NCI-H1048 (cell line): ENCODE data around the gene ATRIP.

Source experiments
- DNase-seq: peaks from one replicate; lab custom pipeline; 2025; lab: John Stamatoyannopoulos, UW

ATRIP gene

DNA sequence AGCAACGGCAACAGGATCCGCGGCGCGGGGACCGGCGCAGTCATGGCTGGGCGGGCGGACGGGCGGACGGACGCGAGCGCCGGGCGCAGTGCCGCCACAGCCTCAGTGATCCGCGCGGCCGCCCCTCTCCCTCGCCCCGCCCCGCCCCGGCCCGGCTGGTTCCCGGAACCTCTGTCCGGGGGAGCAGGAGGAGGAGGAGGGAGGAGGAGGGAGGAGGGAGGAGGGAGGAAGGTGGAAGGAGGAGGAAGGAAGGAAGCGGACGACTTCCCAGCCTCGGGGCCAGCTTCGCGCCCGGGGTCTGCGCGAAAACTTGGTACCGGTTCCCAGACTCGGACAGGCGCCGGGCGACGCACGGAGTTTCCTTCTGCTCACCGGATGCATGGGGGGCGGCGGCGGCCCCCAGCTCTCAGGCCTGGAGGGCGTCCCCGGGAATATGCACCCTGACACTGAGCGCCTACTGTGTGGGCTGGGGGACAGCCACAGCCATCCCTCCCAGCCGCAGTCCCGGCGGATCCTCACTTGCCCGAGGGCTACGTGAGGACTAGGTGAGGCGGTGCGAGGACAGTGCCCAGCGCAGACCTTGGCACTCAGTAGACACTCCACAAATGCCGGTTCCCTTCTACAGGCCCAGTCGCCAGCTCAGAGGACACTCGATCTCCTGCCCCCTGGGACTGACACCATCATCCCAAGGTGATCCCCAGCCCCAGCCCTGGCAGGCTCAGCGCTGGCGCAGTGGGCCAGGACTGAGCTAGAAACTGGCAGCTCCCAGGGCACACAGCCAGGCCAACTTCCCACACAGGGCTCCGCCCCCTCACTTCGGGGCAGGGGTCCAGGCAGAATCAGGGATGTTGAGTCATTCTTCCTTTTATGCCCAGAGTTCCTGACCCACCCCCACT lies 57.8 kb downstream of the ATRIP start, which contains the start of gene SHISA5:
TSS of gene SHISA5 (minus strand) at position 124 of the 896 bp plus-strand sequence. CDS start at position 44, 80 bp downstream.
- DNase-seq = no peak

DNA sequence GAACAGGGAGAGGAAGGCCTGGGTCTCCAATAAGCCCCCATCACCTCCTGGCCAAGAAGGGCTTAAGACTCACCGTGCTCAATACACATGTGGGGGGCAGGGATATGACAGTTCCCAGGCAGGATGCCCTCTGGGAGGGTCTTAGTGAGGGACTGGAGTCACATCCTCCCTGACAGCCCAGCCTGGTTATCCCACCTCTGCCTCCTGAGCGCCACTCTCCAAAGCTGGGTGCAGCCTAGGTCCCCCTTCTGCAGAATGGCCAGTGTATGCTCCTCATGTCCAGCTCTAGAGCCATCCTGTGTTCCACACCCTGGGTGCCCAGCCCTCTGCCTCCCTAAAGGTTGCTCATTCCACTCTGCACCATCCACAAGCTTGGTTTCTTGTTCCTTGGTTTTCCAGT lies 58.6 kb downstream of the ATRIP start:
- DNase-seq = no peak

DNA sequence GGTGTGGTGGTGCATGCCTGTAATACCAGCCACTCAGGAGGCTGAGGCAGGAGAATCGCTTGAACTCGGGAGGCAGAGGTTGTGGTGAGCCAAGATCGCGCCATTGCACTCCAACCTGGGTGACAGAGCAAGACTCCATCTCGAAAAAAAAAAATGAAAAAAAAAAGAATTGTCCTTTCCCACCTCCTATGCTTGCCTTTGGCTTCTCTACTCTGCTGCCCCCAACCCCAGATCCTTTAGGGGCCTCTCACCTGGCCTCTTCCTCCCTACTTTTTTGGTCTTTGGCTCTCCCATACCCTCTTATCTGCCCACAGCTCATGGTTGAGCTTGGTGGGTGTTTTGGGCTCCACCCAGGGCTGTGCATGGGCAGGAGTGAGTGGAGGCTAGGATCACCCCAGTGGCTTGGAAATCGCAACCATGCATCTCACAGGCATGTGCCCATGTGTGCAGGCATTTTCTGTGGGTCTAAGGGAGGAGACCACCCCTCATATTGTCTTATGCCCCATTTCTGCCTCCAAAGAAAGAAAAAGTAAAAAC lies 59.5 kb downstream of the ATRIP start:
- DNase-seq = no peak

DNA sequence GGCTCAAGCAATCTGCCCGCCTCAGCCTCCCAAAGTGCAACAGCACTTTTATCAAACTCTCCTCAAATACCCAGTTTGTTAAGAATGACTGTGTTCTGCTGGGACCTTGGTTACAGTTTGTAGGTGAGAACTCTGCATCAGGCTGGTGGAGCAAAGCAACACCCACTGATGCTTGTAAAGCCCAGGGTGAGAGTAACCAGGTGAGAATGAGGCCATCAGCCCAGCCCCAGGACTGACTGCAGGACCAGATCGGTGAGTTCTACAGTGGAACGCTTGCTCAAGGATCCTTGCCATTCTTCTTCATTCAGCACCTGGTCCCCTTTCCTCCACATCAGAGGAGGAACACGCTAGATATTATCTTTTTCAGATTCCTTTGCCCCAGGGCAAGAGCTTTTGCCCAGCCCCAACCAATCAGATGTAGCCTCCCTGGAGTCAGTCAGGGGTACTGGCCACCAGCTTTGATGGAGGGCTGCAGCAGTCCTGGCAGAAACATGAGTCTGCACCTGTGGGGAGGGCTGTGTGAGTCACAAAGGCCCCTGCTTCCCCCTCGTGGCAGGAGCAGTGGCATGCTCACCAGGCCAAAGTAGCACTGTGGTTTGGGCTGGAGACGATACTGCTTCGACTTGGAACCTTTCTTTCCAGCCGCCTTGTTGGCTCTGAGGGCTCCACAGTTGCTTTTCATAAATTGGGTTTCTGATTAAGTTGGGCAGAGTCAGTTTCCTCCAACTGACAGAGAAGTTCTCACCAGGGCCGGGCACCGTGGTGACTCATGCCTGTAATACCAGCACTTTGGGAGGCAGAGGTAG lies 60.9 kb downstream of the ATRIP start:
- DNase-seq = no peak

DNA sequence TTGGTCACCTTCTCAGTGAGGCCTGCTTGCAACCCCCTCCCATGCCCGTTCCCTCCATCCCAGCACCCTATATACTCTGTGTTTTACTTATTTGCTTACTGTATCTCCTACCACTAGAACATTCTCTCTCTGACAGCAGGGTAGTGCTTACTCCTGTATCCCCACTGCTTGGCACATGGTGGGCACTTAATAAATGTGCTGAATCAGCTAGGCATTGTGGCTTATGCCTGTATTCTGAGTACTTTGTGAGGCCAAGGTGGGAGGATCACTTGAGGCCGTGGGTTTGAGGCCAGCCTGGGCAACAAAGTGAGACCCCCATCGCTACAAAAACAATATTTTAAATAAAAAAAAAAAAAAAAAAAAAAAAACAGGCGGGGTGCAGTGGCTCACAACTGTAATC lies 65.0 kb downstream of the ATRIP start:
- DNase-seq = no peak

DNA sequence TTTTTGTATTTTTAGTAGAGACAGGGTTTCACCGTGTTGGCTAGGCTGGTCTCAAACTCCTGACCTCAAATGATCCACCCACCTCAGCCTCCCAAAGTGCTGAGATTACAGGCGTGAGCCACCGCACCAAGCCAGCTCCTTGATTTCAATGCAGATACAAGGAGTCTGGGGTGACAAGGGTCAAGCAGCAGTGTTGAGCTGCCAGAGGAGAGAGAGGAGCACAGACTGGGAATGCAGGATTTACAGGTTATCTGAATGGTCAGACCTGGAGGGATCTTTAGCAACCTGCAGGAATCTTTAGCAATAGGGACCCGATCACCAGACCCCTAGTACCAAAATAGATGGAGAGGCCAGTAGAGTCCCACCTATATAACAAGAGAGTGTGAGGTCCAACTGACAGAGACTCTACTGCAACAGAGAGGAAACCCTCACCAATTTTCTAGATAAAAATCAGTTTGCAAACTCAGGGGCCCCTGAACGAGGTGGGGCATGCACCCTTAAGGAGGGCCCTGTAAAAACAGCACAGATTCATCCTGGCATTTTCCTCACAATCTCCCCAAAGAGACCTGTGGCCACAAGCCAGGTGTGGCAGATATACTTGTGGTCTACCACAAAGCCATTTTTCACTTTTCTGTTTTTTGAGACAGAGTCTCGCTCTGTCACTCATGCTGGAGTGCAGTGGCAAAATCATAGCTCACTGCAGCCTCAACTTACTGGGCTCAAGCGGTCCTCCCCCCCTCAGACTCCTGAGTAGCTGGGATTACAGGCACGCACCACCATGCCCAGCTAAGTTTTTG lies 68.1 kb downstream of the ATRIP start:
- DNase-seq = no peak
